Activated CD8-positive, alpha-beta T cell treated with anti-CD3 and anti-CD28 coated beads, Interleukin-2, amount 10 ng/mL, durations not matched to agents 7 days and 5 days (primary cell): ENCODE results near the gene CD36. TPM values are rescaled to one million over a fixed set of nuclear protein-coding genes. Genes with fewer than 3 reads are reported as not detected.
"Not testable (repeated sequence)": the region's sequence is repeated elsewhere in the genome, so short reads cannot be mapped to it uniquely, and the experiment has no call there.

Experiments used
- ATAC-seq: fragments of 150-1000 bp; cut with Tn5 transposase; one replicate; pipeline ENCODE4 v1.10.0; 2021; ENCODE audit warnings: moderate library complexity
- CTCF ChIA-PET: fragments of 350-600 bp; sonication (Branson Sonifier 250); formaldehyde crosslinking; loops from one replicate; lab custom pipeline; 2021; ENCODE audit warnings: antibody characterized with exemption; lab: Charles Lee
- POLR2A ChIA-PET: fragments of 350-600 bp; sonication (Branson Sonifier 250); formaldehyde crosslinking; loops from one replicate; lab custom pipeline; 2021; ENCODE audit warnings: antibody characterized with exemption; lab: Charles Lee
- DNase-seq: peaks from one replicate; pipeline ENCODE4 v3.0.0-alpha.2; 2020
- H3K27ac Mint-ChIP-seq: one replicate; pipeline ENCODE4 v1.8.0; 2021; ENCODE audit warnings: mild to moderate bottlenecking, mixed read lengths
- H3K27me3 Mint-ChIP-seq: one replicate; pipeline ENCODE4 v1.8.0; 2021; ENCODE audit warnings: low read depth, mixed read lengths
- H3K36me3 Mint-ChIP-seq: one replicate; pipeline ENCODE4 v1.8.0; 2021; ENCODE audit warnings: low read depth, mixed read lengths
- H3K4me1 Mint-ChIP-seq: one replicate; pipeline ENCODE4 v1.8.0; 2021; ENCODE audit warnings: low read depth, mixed read lengths
- H3K4me3 Mint-ChIP-seq: one replicate; pipeline ENCODE4 v1.8.0; 2021; ENCODE audit warnings: mild to moderate bottlenecking, mixed read lengths
- H3K9me3 Mint-ChIP-seq: one replicate; pipeline ENCODE4 v1.8.0; 2022; ENCODE audit warnings: mixed read lengths; ENCODE audit not compliant: insufficient read depth
- total RNA-seq, 2 experiments: library from RNA; stranded (reverse); gene quantifications; one replicate each; pipeline ENCODE4 v1.2.3, GENCODE V29; 2021

CD36 gene
- total RNA-seq, 2 experiments from 2014 or later = not detected

DNA sequence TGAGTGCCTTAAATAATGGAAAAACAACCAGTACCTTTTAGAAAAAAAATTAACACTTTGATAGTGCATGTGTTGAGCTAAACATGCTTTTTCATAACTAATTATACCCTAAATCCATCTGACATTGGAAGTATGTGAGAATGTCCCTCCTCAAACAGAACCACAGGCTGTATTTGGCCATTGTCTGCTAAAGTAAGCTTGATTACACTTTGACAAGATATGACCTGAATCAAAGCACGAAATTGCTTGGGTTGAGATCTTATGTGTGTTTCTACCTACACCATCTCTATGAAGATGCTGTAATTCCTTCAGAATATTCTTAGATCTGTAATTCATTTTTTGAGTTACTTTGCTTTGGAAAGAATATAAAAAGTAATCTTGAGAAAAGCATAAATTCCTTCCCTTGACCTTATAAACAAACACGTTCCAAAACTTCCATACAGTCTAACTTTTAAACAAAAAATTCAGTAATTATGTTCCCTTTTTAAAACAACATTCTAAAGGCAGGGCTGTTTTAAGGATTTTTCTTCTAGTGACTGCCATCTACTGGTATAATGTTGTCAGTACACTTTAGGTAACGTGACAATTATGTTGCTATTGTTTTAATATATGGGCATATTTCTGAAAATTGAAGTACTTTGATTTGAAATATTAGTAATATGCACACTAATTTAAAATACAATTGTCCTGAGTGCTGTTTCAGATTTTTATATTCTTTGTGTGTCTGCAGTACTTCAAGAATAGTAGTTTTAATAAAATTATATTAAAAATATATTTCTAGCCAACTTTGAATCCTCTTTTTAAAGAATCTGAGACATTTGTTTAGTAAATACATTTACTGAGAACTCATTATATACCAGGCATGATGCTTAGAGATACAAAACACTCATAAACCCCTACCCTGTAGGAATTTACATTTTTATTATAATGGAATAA, 20.9 kb downstream of the CD36 start:
- H3K4me3 Mint-ChIP-seq = no peak overlapping the region
- DNase-seq (no peak), ATAC-seq (no peak)
- POLR2A ChIA-PET = no interaction called here
- H3K27me3 Mint-ChIP-seq = no peaks in the 10 kb centered on the region
- CTCF ChIA-PET = interaction anchor here (0.7 to 1.1 kb wide), 5 partner anchors 9 to 214 kb away, joined by 3 read pairs; no protein-coding TSS in a partner anchor
- H3K4me1 Mint-ChIP-seq = no peaks in the 10 kb centered on the region
- H3K27ac Mint-ChIP-seq = no peak overlapping the region
- no peaks in the 10 kb centered on the region for H3K36me3 Mint-ChIP-seq
- no peaks in the 10 kb centered on the region for H3K9me3 Mint-ChIP-seq

- Mint-ChIP-seq H3K9me3 (no peaks in the 10 kb centered on the region), H3K4me1 (no peaks in the 10 kb centered on the region), H3K4me3 (no peak overlapping the region), H3K27ac (no peak overlapping the region), H3K36me3 (no peaks in the 10 kb centered on the region), H3K27me3 (no peaks in the 10 kb centered on the region)
- ChIA-PET POLR2A (no interaction called here), CTCF (no interaction called here)
- DNase-seq (no peak), ATAC-seq (no peak)
Observed at GRCh38 chr7:80660939-80661338, 22.5 kb downstream of the CD36 start.

DNA sequence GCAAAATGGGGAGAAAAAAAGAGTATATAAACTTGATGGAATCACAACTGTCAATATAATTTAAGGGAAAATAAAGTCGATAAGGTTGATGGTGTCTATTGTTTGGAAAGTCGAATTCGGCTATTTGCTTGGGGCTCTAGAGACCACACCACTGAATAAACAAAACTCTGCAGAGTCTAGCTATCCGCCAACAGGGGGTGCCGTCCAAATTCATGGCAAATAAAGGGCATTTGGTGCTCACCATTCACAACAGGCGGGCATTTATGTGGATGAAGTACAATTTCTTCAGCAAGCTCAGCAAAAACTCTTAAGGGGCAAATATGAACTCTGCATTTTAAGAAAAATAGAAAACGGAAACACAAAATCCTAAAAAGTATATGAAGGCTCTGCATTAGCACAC, 23.3 kb downstream of the CD36 start:
- POLR2A ChIA-PET = no interaction called here
- H3K27ac Mint-ChIP-seq = no peak overlapping the region
- no peak for DNase-seq
- CTCF ChIA-PET = interaction anchor here (1.4 kb wide), 1 partner anchor 233 kb away, joined by 3 read pairs; no protein-coding TSS in a partner anchor
- H3K36me3 Mint-ChIP-seq = no peaks in the 10 kb centered on the region
- H3K4me1 Mint-ChIP-seq = no peaks in the 10 kb centered on the region
- no peaks in the 10 kb centered on the region for H3K27me3 Mint-ChIP-seq
- no peak for ATAC-seq
- no peaks in the 10 kb centered on the region for H3K9me3 Mint-ChIP-seq
- no peak overlapping the region for H3K4me3 Mint-ChIP-seq

- no peaks in the 10 kb centered on the region for H3K9me3 Mint-ChIP-seq
- ChIA-PET POLR2A (no interaction called here), CTCF (interaction anchor here (1.4 kb wide), 1 partner anchor 234 kb away, joined by 3 read pairs; no protein-coding TSS in a partner anchor)
- no peak for ATAC-seq
- no peaks in the 10 kb centered on the region for H3K36me3 Mint-ChIP-seq
- no peaks in the 10 kb centered on the region for H3K27me3 Mint-ChIP-seq
- no peak for DNase-seq
- H3K4me3 Mint-ChIP-seq = no peak overlapping the region
- H3K4me1 Mint-ChIP-seq = no peaks in the 10 kb centered on the region
- no peak overlapping the region for H3K27ac Mint-ChIP-seq
Observed at GRCh38 chr7:80662252-80662651, 23.8 kb downstream of the CD36 start.

DNA sequence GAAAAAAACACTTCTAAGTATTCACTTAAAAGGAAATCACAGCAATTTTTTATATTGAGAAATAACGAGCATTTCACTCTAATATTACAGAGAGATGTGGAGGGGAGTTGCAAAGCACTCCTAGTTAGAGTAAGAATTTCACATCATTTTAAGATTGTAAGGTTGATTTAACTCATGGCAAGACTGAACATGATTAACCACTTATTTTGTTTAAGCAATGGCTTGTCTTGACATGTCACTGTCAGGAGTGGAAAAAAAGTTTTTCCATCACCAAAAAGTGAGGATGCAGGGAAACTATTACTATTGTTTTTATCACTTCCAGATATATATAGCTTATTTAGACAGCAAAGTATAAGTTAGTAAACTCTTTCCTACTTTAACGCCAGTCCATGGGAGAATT, 27.1 kb downstream of the CD36 start:
- Mint-ChIP-seq H3K36me3 (no peaks in the 10 kb centered on the region), H3K27me3 (no peaks in the 10 kb centered on the region), H3K4me1 (no peaks in the 10 kb centered on the region), H3K27ac (no peak overlapping the region), H3K4me3 (no peak overlapping the region), H3K9me3 (no peaks in the 10 kb centered on the region)
- ATAC-seq (no peak), DNase-seq (no peak)
- ChIA-PET POLR2A (no interaction called here), CTCF (no interaction called here)

- no peaks in the 10 kb centered on the region for H3K9me3 Mint-ChIP-seq
- no peak for ATAC-seq
- no peak overlapping the region for H3K4me3 Mint-ChIP-seq
- no peak for DNase-seq
- H3K36me3 Mint-ChIP-seq = no peaks in the 10 kb centered on the region
- ChIA-PET CTCF (no interaction called here), POLR2A (no interaction called here)
- no peaks in the 10 kb centered on the region for H3K4me1 Mint-ChIP-seq
- no peaks in the 10 kb centered on the region for H3K27me3 Mint-ChIP-seq
- H3K27ac Mint-ChIP-seq = no peak overlapping the region
Observed at GRCh38 chr7:80666376-80666775, 27.9 kb downstream of the CD36 start.

DNA sequence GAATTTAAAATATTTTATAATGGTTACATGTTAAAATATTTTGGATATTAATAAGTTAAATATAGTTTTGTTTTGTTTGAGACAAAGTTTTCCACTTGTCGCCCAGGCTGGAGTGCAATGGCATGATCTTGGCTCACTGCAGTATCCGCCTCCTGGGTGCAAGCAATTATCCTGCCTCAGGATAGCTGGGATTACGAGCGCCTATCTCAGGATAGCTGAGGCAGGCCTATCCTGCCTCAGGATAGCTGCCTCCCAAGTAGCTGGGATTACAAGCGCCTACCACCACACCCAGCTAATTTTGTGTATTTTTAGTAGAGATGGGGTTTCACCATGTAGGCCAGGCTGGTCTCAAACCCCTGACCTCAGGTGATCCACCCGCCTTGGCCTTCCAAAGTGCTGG, 30.9 kb downstream of the CD36 start:
- DNase-seq, H3K9me3 Mint-ChIP-seq, H3K27me3 Mint-ChIP-seq, ATAC-seq, H3K36me3 Mint-ChIP-seq, H3K4me3 Mint-ChIP-seq, H3K27ac Mint-ChIP-seq, H3K4me1 Mint-ChIP-seq, CTCF ChIA-PET, POLR2A ChIA-PET: not testable (repeated sequence)

DNA sequence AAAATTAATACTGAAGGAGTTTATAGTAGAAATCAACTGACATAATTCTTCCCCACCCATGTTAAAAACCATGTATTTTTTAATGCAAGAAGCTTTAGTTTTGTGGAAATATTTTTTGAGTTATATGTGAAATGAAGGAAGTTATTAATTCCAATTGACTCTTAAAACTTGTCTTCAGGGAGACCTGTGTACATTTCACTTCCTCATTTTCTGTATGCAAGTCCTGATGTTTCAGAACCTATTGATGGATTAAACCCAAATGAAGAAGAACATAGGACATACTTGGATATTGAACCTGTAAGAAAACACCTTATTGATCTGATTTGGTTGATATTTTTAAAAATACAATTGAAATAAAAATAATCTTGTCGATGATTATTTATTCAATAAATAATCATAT, 33.3 kb downstream of the CD36 start:
- Mint-ChIP-seq H3K4me3 (no peak overlapping the region), H3K27ac (no peak overlapping the region), H3K9me3 (no peaks in the 10 kb centered on the region), H3K36me3 (no peaks in the 10 kb centered on the region), H3K27me3 (no peaks in the 10 kb centered on the region), H3K4me1 (no peaks in the 10 kb centered on the region)
- CTCF ChIA-PET = no interaction called here
- POLR2A ChIA-PET = no interaction called here
- no peak for ATAC-seq
- no peak for DNase-seq

- DNase-seq = no peak
- ChIA-PET CTCF (no interaction called here), POLR2A (no interaction called here)
- H3K4me1 Mint-ChIP-seq = no peaks in the 10 kb centered on the region
- H3K4me3 Mint-ChIP-seq = no peak overlapping the region
- H3K9me3 Mint-ChIP-seq = no peaks in the 10 kb centered on the region
- no peaks in the 10 kb centered on the region for H3K36me3 Mint-ChIP-seq
- H3K27ac Mint-ChIP-seq = no peak overlapping the region
- no peaks in the 10 kb centered on the region for H3K27me3 Mint-ChIP-seq
- ATAC-seq = no peak
Observed at GRCh38 chr7:80675090-80675489, 36.6 kb downstream of the CD36 start.

DNA sequence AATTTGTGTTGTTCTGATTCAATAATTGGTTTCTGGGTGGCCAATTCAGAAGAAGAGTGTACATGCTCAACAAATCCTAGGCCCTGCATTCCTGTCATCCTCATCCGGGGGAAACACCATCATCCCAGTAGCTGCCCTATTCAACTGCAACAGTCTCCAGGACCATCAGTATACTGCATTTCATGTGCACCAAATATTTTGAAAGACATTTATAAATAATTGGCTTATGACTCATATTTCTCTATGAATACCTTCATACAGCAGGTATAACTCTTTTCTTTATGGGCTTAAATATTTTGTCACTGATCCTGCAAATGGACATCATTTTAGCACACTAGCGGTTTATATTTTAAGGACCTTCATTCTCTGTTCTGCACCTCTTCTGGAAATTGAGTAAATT, 38.0 kb downstream of the CD36 start:
- CTCF ChIA-PET = no interaction called here
- H3K4me3 Mint-ChIP-seq = no peak overlapping the region
- H3K4me1 Mint-ChIP-seq = no peaks in the 10 kb centered on the region

DNA sequence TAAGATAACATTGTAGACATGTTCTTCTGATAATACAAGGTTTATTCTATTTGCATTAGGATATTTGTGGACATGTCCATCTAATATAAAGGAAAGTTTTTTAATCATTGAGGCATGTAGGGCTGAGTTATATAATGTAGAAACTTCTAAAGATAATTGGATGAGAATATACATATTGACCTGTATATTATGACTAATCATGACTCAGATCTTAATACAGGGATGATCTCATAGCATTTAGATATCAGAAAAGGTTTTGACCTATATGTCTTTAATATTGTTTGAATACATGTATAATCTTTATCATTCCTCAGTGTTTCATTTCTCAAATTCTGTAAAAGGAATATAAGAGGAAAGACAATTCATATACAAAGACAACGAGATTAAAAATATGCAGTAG, 39.2 kb downstream of the CD36 start:
- Mint-ChIP-seq H3K4me3 (no peak overlapping the region), H3K27ac (no peak overlapping the region), H3K9me3 (no peaks in the 10 kb centered on the region), H3K27me3 (no peaks in the 10 kb centered on the region), H3K36me3 (no peaks in the 10 kb centered on the region), H3K4me1 (no peaks in the 10 kb centered on the region)
- CTCF ChIA-PET = no interaction called here
- DNase-seq (no peak), ATAC-seq (no peak)
- POLR2A ChIA-PET = no interaction called here

More for the DNA sequence above, 38.0 kb downstream of the CD36 start:
- no peak overlapping the region for H3K27ac Mint-ChIP-seq
- DNase-seq (no peak), ATAC-seq (no peak)
- no peaks in the 10 kb centered on the region for H3K9me3 Mint-ChIP-seq
- no peaks in the 10 kb centered on the region for H3K27me3 Mint-ChIP-seq
- no peaks in the 10 kb centered on the region for H3K36me3 Mint-ChIP-seq
- POLR2A ChIA-PET = no interaction called here

- ChIA-PET CTCF (interaction anchor here (0.7 kb wide), 1 partner anchor 280 kb away, joined by 3 read pairs; no protein-coding TSS in a partner anchor), POLR2A (no interaction called here)
- DNase-seq (no peak), ATAC-seq (no peak)
- H3K9me3 Mint-ChIP-seq = no peaks in the 10 kb centered on the region
- no peaks in the 10 kb centered on the region for H3K4me1 Mint-ChIP-seq
- H3K27ac Mint-ChIP-seq = no peak overlapping the region
- H3K27me3 Mint-ChIP-seq = no peaks in the 10 kb centered on the region
- H3K36me3 Mint-ChIP-seq = no peaks in the 10 kb centered on the region
- H3K4me3 Mint-ChIP-seq = no peak overlapping the region
Observed at GRCh38 chr7:80678707-80679106, 40.3 kb downstream of the CD36 start.
